HT1080 (cell line): ENCODE results near the gene BDNF. TPM values are rescaled to one million over a fixed set of nuclear protein-coding genes. Genes with fewer than 3 reads are reported as not detected.

Source experiments
- total RNA-seq: library from RNA; depleted of rRNA; stranded (reverse); fragments of >200 nt; shearing (Covaris generic); gene quantifications from 2 replicates; pipeline ENCODE4 v1.2.3, GENCODE V29; 2014; rRNA removed

BDNF gene
- total RNA-seq, 1 experiment from 2014 or later = 12.5 TPM

Other genes starting within 250 kb of the BDNF start
- gene LGR4, start 227.7 kb downstream of the BDNF start, total RNA-seq = 6.6 and 9.0 TPM in 2 replicates
- 30.5 and 38.2 TPM in 2 replicates for gene LIN7C, start 193.7 kb downstream of the BDNF start, total RNA-seq